GM13976 (cell line): ENCODE data around the gene KIAA2012.

Experiments used
- DNase-seq: peaks from one replicate; pipeline ENCODE4 v3.0.0; 2012; ENCODE audit warnings: low spot score
- in situ Hi-C: fragments of 300-500 bp; cut with MboI; formaldehyde crosslinking; loops from one replicate; pipeline ENCODE4 v1.12.0; 2022; ENCODE audit warnings: low sequenced_read_pairs, mixed read lengths, inconsistent platforms; ENCODE audit not compliant: unreplicated experiment
- TF ChIP-seq, protein P1 (sequence below): IDR thresholded peaks from 2 replicates; pipeline ENCODE4 v1.5.1; 2012; ENCODE audit warnings: borderline replicate concordance, mild to moderate bottlenecking; ENCODE audit not compliant: insufficient read depth; ENCODE audit errors: extremely low read depth, missing control alignments, control extremely low read depth

The KIAA2012 gene

GRCh38 chr2:202161151-202161835, 88.2 kb downstream of the KIAA2012 start:
- TF ChIP-seq, protein P1, sequence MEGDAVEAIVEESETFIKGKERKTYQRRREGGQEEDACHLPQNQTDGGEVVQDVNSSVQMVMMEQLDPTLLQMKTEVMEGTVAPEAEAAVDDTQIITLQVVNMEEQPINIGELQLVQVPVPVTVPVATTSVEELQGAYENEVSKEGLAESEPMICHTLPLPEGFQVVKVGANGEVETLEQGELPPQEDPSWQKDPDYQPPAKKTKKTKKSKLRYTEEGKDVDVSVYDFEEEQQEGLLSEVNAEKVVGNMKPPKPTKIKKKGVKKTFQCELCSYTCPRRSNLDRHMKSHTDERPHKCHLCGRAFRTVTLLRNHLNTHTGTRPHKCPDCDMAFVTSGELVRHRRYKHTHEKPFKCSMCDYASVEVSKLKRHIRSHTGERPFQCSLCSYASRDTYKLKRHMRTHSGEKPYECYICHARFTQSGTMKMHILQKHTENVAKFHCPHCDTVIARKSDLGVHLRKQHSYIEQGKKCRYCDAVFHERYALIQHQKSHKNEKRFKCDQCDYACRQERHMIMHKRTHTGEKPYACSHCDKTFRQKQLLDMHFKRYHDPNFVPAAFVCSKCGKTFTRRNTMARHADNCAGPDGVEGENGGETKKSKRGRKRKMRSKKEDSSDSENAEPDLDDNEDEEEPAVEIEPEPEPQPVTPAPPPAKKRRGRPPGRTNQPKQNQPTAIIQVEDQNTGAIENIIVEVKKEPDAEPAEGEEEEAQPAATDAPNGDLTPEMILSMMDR, result no peak
- in situ Hi-C loops, result no loop called here
- no peak for DNase-seq

- in situ Hi-C loops, result no loop called here
- TF ChIP-seq, protein P1, result no peak
- no peak for DNase-seq
Measured at GRCh38 chr2:202164411-202164810, 91.4 kb downstream of the KIAA2012 start.

- TF ChIP-seq, protein P1, result no peak
Measured at GRCh38 chr2:202165208-202165607, 92.2 kb downstream of the KIAA2012 start.

DNA sequence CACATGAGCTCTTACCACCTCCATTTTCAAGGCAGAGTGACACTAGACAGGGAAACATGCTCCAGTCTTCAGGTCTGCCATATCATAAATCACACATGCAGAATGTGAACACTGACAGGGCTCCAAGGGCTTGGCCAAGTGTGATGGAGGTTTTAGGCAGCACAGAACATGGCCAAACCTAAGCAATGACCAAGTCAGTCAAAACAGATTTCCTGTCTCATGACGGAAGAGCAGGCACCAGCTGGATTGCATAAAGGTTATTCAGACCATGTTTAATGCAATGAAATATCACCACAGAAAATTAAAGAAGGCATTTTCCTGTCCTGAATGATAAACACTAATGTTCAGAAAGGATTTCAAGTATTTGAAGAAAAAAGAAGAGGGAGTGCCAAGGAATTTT, 92.9 kb downstream of the KIAA2012 start:
- TF ChIP-seq, protein P1, result no peak

More at GRCh38 chr2:202165208-202165607, 92.2 kb downstream of the KIAA2012 start:
- in situ Hi-C loops, result no loop called here
- no peak for DNase-seq

GRCh38 chr2:202169131-202169530, 96.1 kb downstream of the KIAA2012 start:
- in situ Hi-C loops, result no loop called here

More for the DNA sequence above, 92.9 kb downstream of the KIAA2012 start:
- in situ Hi-C loops, result no loop called here
- no peak for DNase-seq

GRCh38 chr2:202169832-202170424, 96.9 kb downstream of the KIAA2012 start:
- TF ChIP-seq, protein P1, result no peak
- no peak for DNase-seq
- in situ Hi-C loops, result no loop called here

More at GRCh38 chr2:202169131-202169530, 96.1 kb downstream of the KIAA2012 start:
- no peak for DNase-seq
- TF ChIP-seq, protein P1, result no peak
